Measurements from ENCODE around the gene SLC24A3. TPM values are rescaled to one million over a fixed set of nuclear protein-coding genes. Genes with fewer than 3 reads are reported as not detected.

SLC24A3 gene
- total RNA-seq, 1 donor from 2014 or later: not detected

- intact Hi-C loops (cut with micrococcal nuclease): no loop called here
Measured at GRCh38 chr20:19236371-19237055, 24.1 kb downstream of the SLC24A3 start.

- intact Hi-C loops (cut with micrococcal nuclease): no loop called here
Measured at GRCh38 chr20:19241440-19241839, 29.0 kb downstream of the SLC24A3 start.

GRCh38 chr20:19244291-19244690, 31.8 kb downstream of the SLC24A3 start:
- intact Hi-C loops (cut with micrococcal nuclease): no loop called here

GRCh38 chr20:19249106-19249879, 36.9 kb downstream of the SLC24A3 start:
- intact Hi-C loops (cut with micrococcal nuclease): no loop called here

GRCh38 chr20:19250346-19250745, 37.9 kb downstream of the SLC24A3 start:
- intact Hi-C loops (cut with micrococcal nuclease): no loop called here

- intact Hi-C loops (cut with micrococcal nuclease): no loop called here
Measured at GRCh38 chr20:19251506-19251905, 39.1 kb downstream of the SLC24A3 start.

- intact Hi-C loops (cut with micrococcal nuclease): no loop called here
Measured at GRCh38 chr20:19251958-19252357, 39.5 kb downstream of the SLC24A3 start.

- intact Hi-C loops (cut with micrococcal nuclease): no loop called here
Measured at GRCh38 chr20:19252451-19253120, 40.1 kb downstream of the SLC24A3 start.

- intact Hi-C loops (cut with micrococcal nuclease): no loop called here
Measured at GRCh38 chr20:19253316-19253715, 40.9 kb downstream of the SLC24A3 start.

GRCh38 chr20:19253916-19254820, 41.7 kb downstream of the SLC24A3 start:
- intact Hi-C loops (cut with micrococcal nuclease): no loop called here

GRCh38 chr20:19254956-19255355, 42.5 kb downstream of the SLC24A3 start:
- intact Hi-C loops (cut with micrococcal nuclease): no loop called here

GRCh38 chr20:19256085-19256484, 43.6 kb downstream of the SLC24A3 start:
- intact Hi-C loops (cut with micrococcal nuclease): no loop called here

- intact Hi-C loops (cut with micrococcal nuclease): no loop called here
Measured at GRCh38 chr20:19256906-19257595, 44.6 kb downstream of the SLC24A3 start.

- intact Hi-C loops (cut with micrococcal nuclease): no loop called here
Measured at GRCh38 chr20:19257865-19258264, 45.4 kb downstream of the SLC24A3 start.

GRCh38 chr20:19259141-19259591, 46.7 kb downstream of the SLC24A3 start:
- intact Hi-C loops (cut with micrococcal nuclease): no loop called here

GRCh38 chr20:19260412-19261090, 48.1 kb downstream of the SLC24A3 start:
- intact Hi-C loops (cut with micrococcal nuclease): no loop called here

- intact Hi-C loops (cut with micrococcal nuclease): no loop called here
Measured at GRCh38 chr20:19264191-19264590, 51.7 kb downstream of the SLC24A3 start.

- intact Hi-C loops (cut with micrococcal nuclease): no loop called here
Measured at GRCh38 chr20:19265646-19266374, 53.4 kb downstream of the SLC24A3 start.

- intact Hi-C loops (cut with micrococcal nuclease): no loop called here
Measured at GRCh38 chr20:19268426-19268825, 56.0 kb downstream of the SLC24A3 start.

All from T-helper 1 cell treated with Interleukin-12 subunit alpha and Interleukin-12 subunit beta and Interleukin-4 antibody, amounts not matched to agents 30 ng/mL and 1 ng/mL, for 36 hours (primary cell).